IMR-90 (cell line): Measurements from ENCODE around the gene GPRC5C. TPM values are rescaled to one million over a fixed set of nuclear protein-coding genes. Genes with fewer than 3 reads are reported as not detected.

ENCODE experiments used
- ATAC-seq: fragments of 200-7000 bp; cut with Tn5 transposase; 2 replicates; pipeline ENCODE4 v1.9.1; 2020; ENCODE audit warnings: low read depth, mild to moderate bottlenecking, moderate library complexity
- BruUV-seq: library from RNA; stranded (reverse); fragments of 400-500 nt; replicated peaks from 2 replicates; lab custom pipeline; 2021; lab: Mats Ljungman, UMichigan
- CTCF ChIA-PET: fragments of 300-600 bp; formaldehyde crosslinking; extraction: SDS; loops from one replicate; lab custom pipeline; 2021; ENCODE audit warnings: antibody characterized with exemption; lab: Yijun Ruan, JAX
- POLR2A ChIA-PET: fragments of 300-600 bp; sonication (Branson Sonifier 250); formaldehyde crosslinking; loops from one replicate; lab custom pipeline; 2022; ENCODE audit warnings: antibody characterized with exemption; ENCODE audit not compliant: unreplicated experiment; lab: Charles Lee
- DNase-seq: peaks from one replicate; pipeline ENCODE4 v3.0.0; 2013
- H2AFZ ChIP-seq: replicated peaks from 2 replicates; pipeline ENCODE3; 2013; ENCODE audit warnings: low read length, mild to moderate bottlenecking; ENCODE audit not compliant: poor library complexity
- H2AK5ac ChIP-seq: 2 replicates; pipeline ENCODE4 v1.6.1; 2013; ENCODE audit warnings: low read depth, low read length, inconsistent platforms
- H2AK9ac ChIP-seq: replicated peaks from 2 replicates; pipeline ENCODE3; 2013; ENCODE audit warnings: mild to moderate bottlenecking, low read depth, low read length, moderate library complexity; ENCODE audit not compliant: poor library complexity
- H2BK120ac ChIP-seq: 2 replicates; pipeline ENCODE4 v1.6.1; 2013; ENCODE audit warnings: low read depth, low read length, inconsistent platforms
- H2BK15ac ChIP-seq: 3 replicates; pipeline ENCODE4 v1.6.1; 2013; ENCODE audit warnings: low read depth, low read length, inconsistent platforms
- H2BK20ac ChIP-seq: 2 replicates; pipeline ENCODE4 v1.6.1; 2013; ENCODE audit warnings: low read depth, mild to moderate bottlenecking, inconsistent platforms, low read length, moderate library complexity
- H2BK5ac ChIP-seq: 2 replicates; pipeline ENCODE4 v1.6.1; 2013; ENCODE audit warnings: mild to moderate bottlenecking, low read depth, low read length, inconsistent platforms; ENCODE audit not compliant: poor library complexity, severe bottlenecking
- H3K14ac ChIP-seq: replicated peaks from 2 replicates; pipeline ENCODE4 v1.6.1; 2013; ENCODE audit warnings: low read depth, low read length, inconsistent platforms
- H3K18ac ChIP-seq: 2 replicates; pipeline ENCODE4 v1.6.1; 2013; ENCODE audit warnings: low read depth, low read length, control low read depth
- H3K23ac ChIP-seq: 2 replicates; pipeline ENCODE4 v1.6.1; 2013; ENCODE audit warnings: low read depth, low read length, inconsistent platforms
- H3K27ac ChIP-seq: 2 replicates; pipeline ENCODE4 v1.5.1; 2013; ENCODE audit warnings: mild to moderate bottlenecking, control low read depth, low read length; ENCODE audit not compliant: insufficient read depth
- H3K27me3 ChIP-seq: 2 replicates; pipeline ENCODE4 v1.6.1; 2013; ENCODE audit warnings: low read length; ENCODE audit not compliant: control insufficient read depth, insufficient read depth
- H3K36me3 ChIP-seq: 2 replicates; pipeline ENCODE4 v1.6.1; 2013; ENCODE audit warnings: low read length, mixed read lengths; ENCODE audit not compliant: control insufficient read depth, insufficient read depth
- H3K4ac ChIP-seq: 2 replicates; pipeline ENCODE4 v1.6.1; 2013; ENCODE audit warnings: low read depth, low read length, inconsistent platforms
- H3K4me1 ChIP-seq: 2 replicates; pipeline ENCODE4 v1.6.1; 2013; ENCODE audit warnings: low read length, mixed read lengths; ENCODE audit not compliant: control insufficient read depth, insufficient read depth
- H3K4me2 ChIP-seq: 2 replicates; pipeline ENCODE4 v1.6.1; 2013; ENCODE audit warnings: low read depth, mild to moderate bottlenecking, control low read depth, low read length, moderate library complexity
- H3K4me3 ChIP-seq: 2 replicates; pipeline ENCODE4 v1.5.1; 2013; ENCODE audit warnings: low read depth, mild to moderate bottlenecking, control low read depth, low read length, moderate library complexity; ENCODE audit not compliant: insufficient read depth
- H3K56ac ChIP-seq: 2 replicates; pipeline ENCODE4 v1.6.1; 2013; ENCODE audit warnings: low read length, inconsistent platforms; ENCODE audit not compliant: insufficient read depth; ENCODE audit errors: extremely low read depth
- H3K79me1 ChIP-seq, 2 experiments: 2 replicates each; pipeline ENCODE4 v1.6.1; 2013; ENCODE audit warnings: low read length in 2 of 2, inconsistent platforms in 1 of 2, low read depth in 1 of 2
- H3K9ac ChIP-seq: 2 replicates; pipeline ENCODE4 v1.6.1; 2013; ENCODE audit warnings: low read depth, low read length, control low read depth
- H3K9me1 ChIP-seq: 2 replicates; pipeline ENCODE4 v1.6.1; 2013; ENCODE audit warnings: low read length, inconsistent platforms; ENCODE audit not compliant: insufficient read depth
- H3K9me3 ChIP-seq: 2 replicates; pipeline ENCODE4 v1.6.1; 2013; ENCODE audit warnings: low read length; ENCODE audit not compliant: control insufficient read depth, insufficient read depth
- H4K20me1 ChIP-seq: 2 replicates; pipeline ENCODE4 v1.6.1; 2013; ENCODE audit warnings: low read length, inconsistent platforms; ENCODE audit not compliant: insufficient read depth
- H4K5ac ChIP-seq: 2 replicates; pipeline ENCODE4 v1.6.1; 2013; ENCODE audit warnings: mild to moderate bottlenecking, low read depth, low read length, control low read depth
- H4K8ac ChIP-seq, 2 experiments: 2 replicates each; pipeline ENCODE4 v1.6.1; 2013; ENCODE audit warnings: low read depth in 2 of 2, low read length in 2 of 2, control low read depth in 1 of 2, inconsistent platforms in 1 of 2
- H4K91ac ChIP-seq: 2 replicates; pipeline ENCODE4 v1.6.1; 2013; ENCODE audit warnings: low read depth, low read length, inconsistent platforms; ENCODE audit not compliant: insufficient read depth
- BHLHE40 ChIP-seq: fragments of 150-350 bp; IDR thresholded peaks from 2 replicates; pipeline ENCODE4 v1.6.1; 2016; ENCODE audit warnings: mild to moderate bottlenecking, low read depth, low read length
- CEBPB ChIP-seq: IDR thresholded peaks from 2 replicates; pipeline ENCODE4 v1.6.1; 2012; ENCODE audit warnings: low read depth, low read length, improper control_type of control experiment
- CHD1 ChIP-seq: IDR thresholded peaks from 2 replicates; pipeline ENCODE4 v1.6.1; 2012; ENCODE audit warnings: low read depth, low read length, improper control_type of control experiment
- CTCF ChIP-seq: conservative IDR thresholded peaks from 2 replicates; pipeline ENCODE4 v1.5.1; 2012; ENCODE audit warnings: mild to moderate bottlenecking, low read depth, low read length, improper control_type of control experiment
- ELK1 ChIP-seq: fragments of 150-350 bp; IDR thresholded peaks from 2 replicates; pipeline ENCODE4 v1.6.1; 2016; ENCODE audit warnings: low read depth, mild to moderate bottlenecking, low read length, moderate library complexity, borderline replicate concordance
- FOS ChIP-seq: fragments of 150-350 bp; IDR thresholded peaks from 2 replicates; pipeline ENCODE4 v1.6.1; 2016; ENCODE audit warnings: low read depth, low read length
- MAFK ChIP-seq: IDR thresholded peaks from 2 replicates; pipeline ENCODE4 v1.6.1; 2012; ENCODE audit warnings: low read depth, low read length, improper control_type of control experiment
- MAZ ChIP-seq: IDR thresholded peaks from 2 replicates; pipeline ENCODE4 v1.6.1; 2012; ENCODE audit warnings: low read depth, mild to moderate bottlenecking, low read length, improper control_type of control experiment, moderate library complexity, borderline replicate concordance
- MXI1 ChIP-seq: IDR thresholded peaks from 2 replicates; pipeline ENCODE4 v1.6.1; 2012; ENCODE audit warnings: low read depth, mild to moderate bottlenecking, low read length, moderate library complexity, borderline replicate concordance
- NFE2L2 ChIP-seq: fragments of 150-350 bp; IDR thresholded peaks from 2 replicates; pipeline ENCODE4 v1.6.1; 2016; ENCODE audit warnings: low read depth, mild to moderate bottlenecking, low read length
- POLR2A ChIP-seq: IDR thresholded peaks from 2 replicates; pipeline ENCODE4 v1.6.1; 2012; ENCODE audit warnings: mild to moderate bottlenecking, low read depth, low read length
- RAD21 ChIP-seq: IDR thresholded peaks from 2 replicates; pipeline ENCODE4 v1.6.1; 2012; ENCODE audit warnings: low read length, improper control_type of control experiment
- RCOR1 ChIP-seq: IDR thresholded peaks from 2 replicates; pipeline ENCODE4 v1.6.1; 2012; ENCODE audit warnings: mild to moderate bottlenecking, low read length, improper control_type of control experiment; ENCODE audit not compliant: insufficient replicate concordance
- RFX5 ChIP-seq: IDR thresholded peaks from 2 replicates; pipeline ENCODE4 v1.8.0; 2012; ENCODE audit warnings: low read depth, mild to moderate bottlenecking, low read length, moderate library complexity
- SMC3 ChIP-seq: fragments of 150-350 bp; IDR thresholded peaks from 2 replicates; pipeline ENCODE4 v1.6.1; 2016; ENCODE audit warnings: low read depth, mild to moderate bottlenecking, antibody characterized with exemption, low read length, moderate library complexity
- USF2 ChIP-seq: fragments of 150-350 bp; IDR thresholded peaks from 2 replicates; pipeline ENCODE4 v1.6.1; 2017; ENCODE audit warnings: mild to moderate bottlenecking, antibody characterized with exemption, low read length, low read depth
- WGBS, 2 experiments: methylation state at CpG; one replicate each; pipeline versions ENCODE4 v1.1.5 to v1.1.7; 2013; ENCODE audit warnings: missing lambda C conversion rate in 2 of 2; ENCODE audit not compliant: insufficient read length in 1 of 2; ENCODE audit errors: extremely low coverage in 2 of 2; 5-methylcytosine and 5-hydroxymethylcytosine counted together
- dilution Hi-C: fragments of 300-500 bp; cut with HindIII; formaldehyde crosslinking; loops from one replicate; pipeline ENCODE4 v1.14.3; 2018; ENCODE audit warnings: low sequenced_read_pairs; ENCODE audit not compliant: unreplicated experiment
- in situ Hi-C: fragments of 300-500 bp; cut with MboI; formaldehyde crosslinking; loops from 3 replicates; pipeline ENCODE4 v1.14.3; 2019; ENCODE audit warnings: low sequenced_read_pairs, inconsistent platforms, mixed read lengths
- intact Hi-C: fragments of 100-400 bp; cut with micrococcal nuclease; formaldehyde crosslinking; loops from 2 replicates; pipeline ENCODE4 v1.10.0; 2022
- polyA plus RNA-seq, 3 experiments: library from polyadenylated mRNA; depleted of rRNA; stranded (reverse); fragments of >200 nt; gene quantifications; 2 replicates each; pipeline ENCODE4 v1.2.3, GENCODE V29; 2012; ENCODE audit warnings: low replicate concordance in 1 of 3
- total RNA-seq: library from RNA; depleted of rRNA; stranded (reverse); fragments of >200 nt; gene quantifications from 2 replicates; pipeline ENCODE4 v1.2.3, GENCODE V29; 2012

The GPRC5C gene
- total and polyA plus RNA-seq, 2 of the 4 experiments (the other 2 are of a cell fraction) = not detected

- CTCF ChIA-PET = no interaction called here
- WGBS, 2 experiments = 88% methylated on average over 1 of the region's 5 CpGs; no CpG with 5 or more reads in 1 of the 2 experiments
- H3K27me3 ChIP-seq = no peaks in the 10 kb centered on the region; the same call in 1 of the 2 replicates
- H3K9me1 ChIP-seq = no peaks in the 10 kb centered on the region
- dilution Hi-C loops = no loop called here
- no TSS peak for BruUV-seq
- H2BK120ac ChIP-seq = no peak overlapping the region
- no peak overlapping the region for H4K91ac ChIP-seq
- DNase-seq (no peak), ATAC-seq (no peak)
- no peak overlapping the region for H3K56ac ChIP-seq
- H4K20me1 ChIP-seq = no peaks in the 10 kb centered on the region
- no peak overlapping the region for H2BK20ac ChIP-seq
- POLR2A ChIA-PET = interaction anchor here (0.6 kb wide), 1 partner anchor 154 kb away, joined by 4 read pairs; no protein-coding TSS in a partner anchor
- H3K4me1 ChIP-seq = no peaks in the 10 kb centered on the region
- H3K4me3 ChIP-seq = no peak overlapping the region
- H2BK15ac ChIP-seq = no peak overlapping the region
- no peaks in the 10 kb centered on the region for H3K79me1 ChIP-seq
- no peak overlapping the region for H3K14ac ChIP-seq
- no peak overlapping the region for H3K23ac ChIP-seq
- H3K4me2 ChIP-seq = no peak overlapping the region
- no peak overlapping the region for H3K18ac ChIP-seq
- H2AFZ ChIP-seq = no peak overlapping the region
- H3K36me3 ChIP-seq = no peaks in the 10 kb centered on the region
- intact Hi-C loops = no loop called here
- in situ Hi-C loops = no loop called here
- H3K9me3 ChIP-seq = no peaks in the 10 kb centered on the region
- no peak overlapping the region for H3K27ac ChIP-seq
- no peak overlapping the region for H2AK5ac ChIP-seq
- TF ChIP-seq CTCF (no peak), RCOR1 (no peak), SMC3 (no peak), FOS (no peak), MAZ (no peak), RAD21 (no peak), NFE2L2 (no peak), USF2 (no peak), POLR2A (no peak), RFX5 (no peak), CHD1 (no peak), ELK1 (no peak), BHLHE40 (no peak), CEBPB (no peak), MAFK (no peak), MXI1 (no peak)
- no peak overlapping the region for H2BK5ac ChIP-seq
- no peak overlapping the region for H4K5ac ChIP-seq
- H3K4ac ChIP-seq = no peak overlapping the region
- no peak overlapping the region for H3K9ac ChIP-seq
- H2AK9ac ChIP-seq = no peak overlapping the region
- no peak overlapping the region for H4K8ac ChIP-seq
Observed at GRCh38 chr17:74455821-74456220, 23.9 kb downstream of the GPRC5C start.
